IMR-90 (cell line): ENCODE measurements around the gene APEX1. TPM values are rescaled to one million over a fixed set of nuclear protein-coding genes. Genes with fewer than 3 reads are reported as not detected.

Experiments used
- ATAC-seq: fragments of 200-7000 bp; cut with Tn5 transposase; 2 replicates; pipeline ENCODE4 v1.9.1; 2020; ENCODE audit warnings: low read depth, mild to moderate bottlenecking, moderate library complexity
- BruUV-seq: library from RNA; stranded (reverse); fragments of 400-500 nt; replicated peaks from 2 replicates; lab custom pipeline; 2021; lab: Mats Ljungman, UMichigan
- CTCF ChIA-PET: fragments of 300-600 bp; formaldehyde crosslinking; extraction: SDS; loops from one replicate; lab custom pipeline; 2021; ENCODE audit warnings: antibody characterized with exemption; lab: Yijun Ruan, JAX
- POLR2A ChIA-PET: fragments of 300-600 bp; sonication (Branson Sonifier 250); formaldehyde crosslinking; loops from one replicate; lab custom pipeline; 2022; ENCODE audit warnings: antibody characterized with exemption; ENCODE audit not compliant: unreplicated experiment; lab: Charles Lee
- DNase-seq: peaks from one replicate; pipeline ENCODE4 v3.0.0; 2013
- H2AFZ ChIP-seq: replicated peaks from 2 replicates; pipeline ENCODE3; 2013; ENCODE audit warnings: low read length, mild to moderate bottlenecking; ENCODE audit not compliant: poor library complexity
- H2AK5ac ChIP-seq: 2 replicates; pipeline ENCODE4 v1.6.1; 2013; ENCODE audit warnings: low read depth, low read length, inconsistent platforms
- H2AK9ac ChIP-seq: replicated peaks from 2 replicates; pipeline ENCODE3; 2013; ENCODE audit warnings: mild to moderate bottlenecking, low read depth, low read length, moderate library complexity; ENCODE audit not compliant: poor library complexity
- H2BK120ac ChIP-seq: 2 replicates; pipeline ENCODE4 v1.6.1; 2013; ENCODE audit warnings: low read depth, low read length, inconsistent platforms
- H2BK15ac ChIP-seq: 3 replicates; pipeline ENCODE4 v1.6.1; 2013; ENCODE audit warnings: low read depth, low read length, inconsistent platforms
- H2BK20ac ChIP-seq: 2 replicates; pipeline ENCODE4 v1.6.1; 2013; ENCODE audit warnings: low read depth, mild to moderate bottlenecking, inconsistent platforms, low read length, moderate library complexity
- H2BK5ac ChIP-seq: 2 replicates; pipeline ENCODE4 v1.6.1; 2013; ENCODE audit warnings: mild to moderate bottlenecking, low read depth, low read length, inconsistent platforms; ENCODE audit not compliant: poor library complexity, severe bottlenecking
- H3K14ac ChIP-seq: replicated peaks from 2 replicates; pipeline ENCODE4 v1.6.1; 2013; ENCODE audit warnings: low read depth, low read length, inconsistent platforms
- H3K18ac ChIP-seq: 2 replicates; pipeline ENCODE4 v1.6.1; 2013; ENCODE audit warnings: low read depth, low read length, control low read depth
- H3K23ac ChIP-seq: 2 replicates; pipeline ENCODE4 v1.6.1; 2013; ENCODE audit warnings: low read depth, low read length, inconsistent platforms
- H3K27ac ChIP-seq: 2 replicates; pipeline ENCODE4 v1.5.1; 2013; ENCODE audit warnings: mild to moderate bottlenecking, control low read depth, low read length; ENCODE audit not compliant: insufficient read depth
- H3K27me3 ChIP-seq: 2 replicates; pipeline ENCODE4 v1.6.1; 2013; ENCODE audit warnings: low read length; ENCODE audit not compliant: control insufficient read depth, insufficient read depth
- H3K36me3 ChIP-seq: 2 replicates; pipeline ENCODE4 v1.6.1; 2013; ENCODE audit warnings: low read length, mixed read lengths; ENCODE audit not compliant: control insufficient read depth, insufficient read depth
- H3K4ac ChIP-seq: 2 replicates; pipeline ENCODE4 v1.6.1; 2013; ENCODE audit warnings: low read depth, low read length, inconsistent platforms
- H3K4me1 ChIP-seq: 2 replicates; pipeline ENCODE4 v1.6.1; 2013; ENCODE audit warnings: low read length, mixed read lengths; ENCODE audit not compliant: control insufficient read depth, insufficient read depth
- H3K4me2 ChIP-seq: 2 replicates; pipeline ENCODE4 v1.6.1; 2013; ENCODE audit warnings: low read depth, mild to moderate bottlenecking, control low read depth, low read length, moderate library complexity
- H3K4me3 ChIP-seq: 2 replicates; pipeline ENCODE4 v1.5.1; 2013; ENCODE audit warnings: low read depth, mild to moderate bottlenecking, control low read depth, low read length, moderate library complexity; ENCODE audit not compliant: insufficient read depth
- H3K56ac ChIP-seq: 2 replicates; pipeline ENCODE4 v1.6.1; 2013; ENCODE audit warnings: low read length, inconsistent platforms; ENCODE audit not compliant: insufficient read depth; ENCODE audit errors: extremely low read depth
- H3K79me1 ChIP-seq, 2 experiments: 2 replicates each; pipeline ENCODE4 v1.6.1; 2013; ENCODE audit warnings: low read length in 2 of 2, inconsistent platforms in 1 of 2, low read depth in 1 of 2
- H3K9ac ChIP-seq: 2 replicates; pipeline ENCODE4 v1.6.1; 2013; ENCODE audit warnings: low read depth, low read length, control low read depth
- H3K9me1 ChIP-seq: 2 replicates; pipeline ENCODE4 v1.6.1; 2013; ENCODE audit warnings: low read length, inconsistent platforms; ENCODE audit not compliant: insufficient read depth
- H3K9me3 ChIP-seq: 2 replicates; pipeline ENCODE4 v1.6.1; 2013; ENCODE audit warnings: low read length; ENCODE audit not compliant: control insufficient read depth, insufficient read depth
- H4K20me1 ChIP-seq: 2 replicates; pipeline ENCODE4 v1.6.1; 2013; ENCODE audit warnings: low read length, inconsistent platforms; ENCODE audit not compliant: insufficient read depth
- H4K5ac ChIP-seq: 2 replicates; pipeline ENCODE4 v1.6.1; 2013; ENCODE audit warnings: mild to moderate bottlenecking, low read depth, low read length, control low read depth
- H4K8ac ChIP-seq, 2 experiments: 2 replicates each; pipeline ENCODE4 v1.6.1; 2013; ENCODE audit warnings: low read depth in 2 of 2, low read length in 2 of 2, control low read depth in 1 of 2, inconsistent platforms in 1 of 2
- H4K91ac ChIP-seq: 2 replicates; pipeline ENCODE4 v1.6.1; 2013; ENCODE audit warnings: low read depth, low read length, inconsistent platforms; ENCODE audit not compliant: insufficient read depth
- BHLHE40 ChIP-seq: fragments of 150-350 bp; IDR thresholded peaks from 2 replicates; pipeline ENCODE4 v1.6.1; 2016; ENCODE audit warnings: mild to moderate bottlenecking, low read depth, low read length
- CEBPB ChIP-seq: IDR thresholded peaks from 2 replicates; pipeline ENCODE4 v1.6.1; 2012; ENCODE audit warnings: low read depth, low read length, improper control_type of control experiment
- CHD1 ChIP-seq: IDR thresholded peaks from 2 replicates; pipeline ENCODE4 v1.6.1; 2012; ENCODE audit warnings: low read depth, low read length, improper control_type of control experiment
- CTCF ChIP-seq: conservative IDR thresholded peaks from 2 replicates; pipeline ENCODE4 v1.5.1; 2012; ENCODE audit warnings: mild to moderate bottlenecking, low read depth, low read length, improper control_type of control experiment
- ELK1 ChIP-seq: fragments of 150-350 bp; IDR thresholded peaks from 2 replicates; pipeline ENCODE4 v1.6.1; 2016; ENCODE audit warnings: low read depth, mild to moderate bottlenecking, low read length, moderate library complexity, borderline replicate concordance
- FOS ChIP-seq: fragments of 150-350 bp; IDR thresholded peaks from 2 replicates; pipeline ENCODE4 v1.6.1; 2016; ENCODE audit warnings: low read depth, low read length
- MAFK ChIP-seq: IDR thresholded peaks from 2 replicates; pipeline ENCODE4 v1.6.1; 2012; ENCODE audit warnings: low read depth, low read length, improper control_type of control experiment
- MAZ ChIP-seq: IDR thresholded peaks from 2 replicates; pipeline ENCODE4 v1.6.1; 2012; ENCODE audit warnings: low read depth, mild to moderate bottlenecking, low read length, improper control_type of control experiment, moderate library complexity, borderline replicate concordance
- MXI1 ChIP-seq: IDR thresholded peaks from 2 replicates; pipeline ENCODE4 v1.6.1; 2012; ENCODE audit warnings: low read depth, mild to moderate bottlenecking, low read length, moderate library complexity, borderline replicate concordance
- NFE2L2 ChIP-seq: fragments of 150-350 bp; IDR thresholded peaks from 2 replicates; pipeline ENCODE4 v1.6.1; 2016; ENCODE audit warnings: low read depth, mild to moderate bottlenecking, low read length
- POLR2A ChIP-seq: IDR thresholded peaks from 2 replicates; pipeline ENCODE4 v1.6.1; 2012; ENCODE audit warnings: mild to moderate bottlenecking, low read depth, low read length
- RAD21 ChIP-seq: IDR thresholded peaks from 2 replicates; pipeline ENCODE4 v1.6.1; 2012; ENCODE audit warnings: low read length, improper control_type of control experiment
- RCOR1 ChIP-seq: IDR thresholded peaks from 2 replicates; pipeline ENCODE4 v1.6.1; 2012; ENCODE audit warnings: mild to moderate bottlenecking, low read length, improper control_type of control experiment; ENCODE audit not compliant: insufficient replicate concordance
- RFX5 ChIP-seq: IDR thresholded peaks from 2 replicates; pipeline ENCODE4 v1.8.0; 2012; ENCODE audit warnings: low read depth, mild to moderate bottlenecking, low read length, moderate library complexity
- SMC3 ChIP-seq: fragments of 150-350 bp; IDR thresholded peaks from 2 replicates; pipeline ENCODE4 v1.6.1; 2016; ENCODE audit warnings: low read depth, mild to moderate bottlenecking, antibody characterized with exemption, low read length, moderate library complexity
- USF2 ChIP-seq: fragments of 150-350 bp; IDR thresholded peaks from 2 replicates; pipeline ENCODE4 v1.6.1; 2017; ENCODE audit warnings: mild to moderate bottlenecking, antibody characterized with exemption, low read length, low read depth
- WGBS, 2 experiments: methylation state at CpG; one replicate each; pipeline versions ENCODE4 v1.1.5 to v1.1.7; 2013; ENCODE audit warnings: missing lambda C conversion rate in 2 of 2; ENCODE audit not compliant: insufficient read length in 1 of 2; ENCODE audit errors: extremely low coverage in 2 of 2; 5-methylcytosine and 5-hydroxymethylcytosine counted together
- dilution Hi-C: fragments of 300-500 bp; cut with HindIII; formaldehyde crosslinking; loops from one replicate; pipeline ENCODE4 v1.14.3; 2018; ENCODE audit warnings: low sequenced_read_pairs; ENCODE audit not compliant: unreplicated experiment
- in situ Hi-C: fragments of 300-500 bp; cut with MboI; formaldehyde crosslinking; loops from 3 replicates; pipeline ENCODE4 v1.14.3; 2019; ENCODE audit warnings: low sequenced_read_pairs, inconsistent platforms, mixed read lengths
- intact Hi-C: fragments of 100-400 bp; cut with micrococcal nuclease; formaldehyde crosslinking; loops from 2 replicates; pipeline ENCODE4 v1.10.0; 2022
- polyA plus RNA-seq, 3 experiments: library from polyadenylated mRNA; depleted of rRNA; stranded (reverse); fragments of >200 nt; gene quantifications; 2 replicates each; pipeline ENCODE4 v1.2.3, GENCODE V29; 2012; ENCODE audit warnings: low replicate concordance in 1 of 3
- total RNA-seq: library from RNA; depleted of rRNA; stranded (reverse); fragments of >200 nt; gene quantifications from 2 replicates; pipeline ENCODE4 v1.2.3, GENCODE V29; 2012

Gene APEX1
- total and polyA plus RNA-seq, 2 of the 4 experiments (the other 2 are of a cell fraction) = 125 to 241 TPM

- Histone ChIP-seq H4K20me1 (no peaks in the 10 kb centered on the region), H2BK120ac (no peak overlapping the region), H4K8ac (no peak overlapping the region), H3K79me1 (no peaks in the 10 kb centered on the region), H3K4ac (no peak overlapping the region), H2BK15ac (no peak overlapping the region), H3K56ac (no peak overlapping the region), H3K4me2 (no peak overlapping the region), H3K14ac (no peak overlapping the region), H2AFZ (peak overlapping the region; percentile 60), H2BK5ac (no peak overlapping the region), H3K23ac (no peak overlapping the region), H3K4me1 (0 out of 2 replicates have a peak, but pooled peaks cover 2% of the 10 kb centered on the region), H3K27me3 (peaks cover 1% of the 10 kb centered on the region; the same call in 1 of the 2 replicates), H3K27ac (no peak overlapping the region), H3K9me3 (no peaks in the 10 kb centered on the region), H3K9ac (no peak overlapping the region), H3K18ac (no peak overlapping the region), H4K5ac (no peak overlapping the region), H3K36me3 (no peaks in the 10 kb centered on the region), H3K9me1 (no peaks in the 10 kb centered on the region), H2BK20ac (no peak overlapping the region), H2AK5ac (no peak overlapping the region; the same call in 1 of the 2 replicates), H4K91ac (no peak overlapping the region), H3K4me3 (no peak overlapping the region), H2AK9ac (no peak overlapping the region)
- DNase-seq (no peak), ATAC-seq (no peak)
- POLR2A ChIA-PET = no interaction called here
- no TSS peak for BruUV-seq
- intact Hi-C loops (no loop called here), in situ Hi-C loops (no loop called here), dilution Hi-C loops (no loop called here)
- TF ChIP-seq MXI1 (no peak), MAFK (no peak), MAZ (no peak), CHD1 (no peak), CEBPB (no peak), USF2 (no peak), RAD21 (no peak), SMC3 (no peak), RCOR1 (no peak), POLR2A (no peak), FOS (no peak), RFX5 (no peak), CTCF (no peak), NFE2L2 (no peak), BHLHE40 (no peak), ELK1 (no peak)
- CTCF ChIA-PET = no interaction called here
- WGBS, 2 experiments = no CpG with 5 or more reads among the region's 5 CpGs
Measured at GRCh38 chr14:20428010-20428365, 27.0 kb upstream of the APEX1 start.
